Activated CD4-positive, alpha-beta memory T cell treated with anti-CD3 and anti-CD28 coated beads for 36 hours (primary cell): ENCODE data around the gene MAPK10. TPM values are rescaled to one million over a fixed set of nuclear protein-coding genes. Genes with fewer than 3 reads are reported as not detected.
"Not testable (repeated sequence)": the region's sequence is repeated elsewhere in the genome, so short reads cannot be mapped to it uniquely, and the experiment has no call there.

ENCODE experiments used
- CTCF ChIA-PET: fragments of 350-600 bp; sonication (Branson Sonifier 250); formaldehyde crosslinking; loops from one replicate; lab custom pipeline; 2021; ENCODE audit warnings: antibody characterized with exemption, inconsistent platforms; lab: Charles Lee
- POLR2A ChIA-PET: fragments of 350-600 bp; sonication (Branson Sonifier 250); formaldehyde crosslinking; loops from one replicate; lab custom pipeline; 2021; ENCODE audit warnings: antibody characterized with exemption; lab: Charles Lee
- DNase-seq: peaks from one replicate; pipeline ENCODE4 v3.0.0-alpha.2; 2020
- H3K27ac Mint-ChIP-seq: one replicate; pipeline ENCODE4 v1.8.0; 2021; ENCODE audit warnings: mixed read lengths
- H3K27me3 Mint-ChIP-seq: one replicate; pipeline ENCODE4 v1.8.0; 2021; ENCODE audit warnings: mixed read lengths
- H3K36me3 Mint-ChIP-seq: one replicate; pipeline ENCODE4 v1.8.0; 2021; ENCODE audit warnings: mixed read lengths
- H3K4me1 Mint-ChIP-seq: one replicate; pipeline ENCODE4 v1.8.0; 2021; ENCODE audit warnings: low read depth, mixed read lengths
- H3K4me3 Mint-ChIP-seq: one replicate; pipeline ENCODE4 v1.8.0; 2021; ENCODE audit warnings: mild to moderate bottlenecking, mixed read lengths
- H3K9me3 Mint-ChIP-seq: one replicate; pipeline ENCODE4 v1.8.0; 2021; ENCODE audit warnings: mixed read lengths
- intact Hi-C: fragments of 100-400 bp; cut with micrococcal nuclease; formaldehyde crosslinking; loops from one replicate; pipeline ENCODE4 v1.15.1; 2023
- total RNA-seq, 2 experiments: library from RNA; stranded (reverse); gene quantifications; one replicate each; pipeline ENCODE4 v1.2.3, GENCODE V29; 2021

MAPK10 gene
- total RNA-seq, 2 experiments from 2014 or later = not detected

DNA sequence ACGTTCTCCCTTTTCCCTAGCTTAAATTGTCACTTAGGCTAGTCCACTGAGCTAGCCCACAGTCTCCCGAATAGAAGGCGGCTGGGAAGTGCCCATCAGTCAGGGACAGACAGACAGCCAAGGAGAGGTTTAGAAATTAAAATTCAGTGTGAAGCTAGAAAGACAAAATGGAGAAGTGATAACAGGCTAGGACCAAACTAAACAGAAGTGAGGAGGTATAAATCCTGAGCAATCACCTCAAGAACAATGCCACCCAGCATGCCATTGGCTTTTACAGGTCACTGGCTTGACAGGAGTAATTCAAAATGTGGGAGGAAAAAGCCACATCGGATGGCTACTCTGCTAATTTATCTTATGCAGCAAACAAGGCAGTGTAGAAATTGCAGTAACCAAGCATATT lies 138.9 kb downstream of the MAPK10 start:
- no peak overlapping the region for H3K27ac Mint-ChIP-seq
- POLR2A ChIA-PET = no interaction called here
- H3K27me3 Mint-ChIP-seq = no peaks in the 10 kb centered on the region

GRCh38 chr4:86220121-86220520 lies 139.7 kb downstream of the MAPK10 start:
- no peak for DNase-seq
- ChIA-PET CTCF (no interaction called here), POLR2A (no interaction called here)
- H3K9me3 Mint-ChIP-seq = peaks cover 2% of the 10 kb centered on the region
- no peaks in the 10 kb centered on the region for H3K27me3 Mint-ChIP-seq
- no peaks in the 10 kb centered on the region for H3K36me3 Mint-ChIP-seq
- H3K4me3 Mint-ChIP-seq = no peak overlapping the region
- intact Hi-C loops = no loop called here
- H3K27ac Mint-ChIP-seq = no peak overlapping the region
- H3K4me1 Mint-ChIP-seq = no peaks in the 10 kb centered on the region

More for the DNA sequence above, 138.9 kb downstream of the MAPK10 start:
- H3K4me3 Mint-ChIP-seq = no peak overlapping the region
- intact Hi-C loops = no loop called here
- H3K4me1 Mint-ChIP-seq = no peaks in the 10 kb centered on the region
- H3K9me3 Mint-ChIP-seq = no peaks in the 10 kb centered on the region
- no peaks in the 10 kb centered on the region for H3K36me3 Mint-ChIP-seq
- CTCF ChIA-PET = no interaction called here
- no peak for DNase-seq

GRCh38 chr4:86218746-86219473 lies 140.9 kb downstream of the MAPK10 start:
- DNase-seq = no peak
- ChIA-PET POLR2A (no interaction called here), CTCF (no interaction called here)
- Mint-ChIP-seq H3K27me3 (no peaks in the 10 kb centered on the region), H3K4me3 (no peak overlapping the region), H3K36me3 (no peaks in the 10 kb centered on the region), H3K9me3 (peaks cover 9% of the 10 kb centered on the region), H3K4me1 (no peaks in the 10 kb centered on the region), H3K27ac (no peak overlapping the region)
- intact Hi-C loops = no loop called here

DNA sequence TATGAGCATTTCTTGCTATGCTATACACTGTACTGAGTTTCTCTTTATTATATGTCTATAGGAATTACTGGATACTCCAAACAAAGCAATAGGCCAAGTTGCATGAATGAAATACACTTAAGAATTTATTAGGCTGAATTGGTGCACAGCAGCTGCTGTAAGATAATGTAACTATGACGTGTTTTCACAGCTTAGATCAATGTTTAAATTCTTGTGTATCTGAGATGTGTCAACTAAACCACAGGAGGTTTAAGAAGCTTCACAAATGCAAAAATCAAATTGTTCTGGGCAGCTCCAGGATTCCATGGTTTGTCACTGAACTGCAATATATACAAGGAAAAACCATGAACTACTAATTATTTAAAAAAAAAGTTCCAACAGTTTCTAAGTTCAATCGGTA lies 156.7 kb downstream of the MAPK10 start:
- Mint-ChIP-seq H3K4me1 (no peaks in the 10 kb centered on the region), H3K36me3 (no peaks in the 10 kb centered on the region), H3K4me3 (no peak overlapping the region), H3K9me3 (no peaks in the 10 kb centered on the region), H3K27ac (no peak overlapping the region), H3K27me3 (no peaks in the 10 kb centered on the region)
- CTCF ChIA-PET = no interaction called here
- intact Hi-C loops = no loop called here
- POLR2A ChIA-PET = no interaction called here
- DNase-seq = no peak

GRCh38 chr4:86185659-86186058 lies 174.2 kb downstream of the MAPK10 start:
- Mint-ChIP-seq H3K27me3 (no peaks in the 10 kb centered on the region), H3K36me3 (no peaks in the 10 kb centered on the region), H3K4me1 (no peaks in the 10 kb centered on the region), H3K4me3 (no peak overlapping the region), H3K9me3 (peaks cover 31% of the 10 kb centered on the region), H3K27ac (no peak overlapping the region)
- POLR2A ChIA-PET = no interaction called here
- intact Hi-C loops = no loop called here
- DNase-seq = no peak
- CTCF ChIA-PET = no interaction called here

DNA sequence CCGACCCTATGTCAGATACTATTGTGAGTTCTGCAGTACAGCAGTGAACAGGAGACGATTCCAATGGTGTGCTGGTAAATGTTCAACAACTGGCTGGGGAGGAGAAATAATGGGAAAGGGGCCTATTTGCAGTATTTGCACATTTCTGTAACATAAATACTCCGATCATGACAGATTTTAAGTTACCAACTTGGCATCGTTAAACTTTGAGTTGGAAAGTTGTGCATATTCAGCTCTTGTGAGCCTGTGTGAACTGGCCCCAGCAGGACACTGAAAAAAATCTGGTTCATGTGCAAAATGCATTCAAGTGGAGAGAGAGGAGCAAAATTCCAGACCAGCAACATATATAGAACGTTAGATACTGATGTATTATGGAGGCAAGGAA lies 175.0 kb downstream of the MAPK10 start:
- no peak overlapping the region for H3K4me3 Mint-ChIP-seq
- ChIA-PET CTCF (no interaction called here), POLR2A (no interaction called here)
- H3K4me1 Mint-ChIP-seq = no peaks in the 10 kb centered on the region
- no peaks in the 10 kb centered on the region for H3K27me3 Mint-ChIP-seq
- H3K36me3 Mint-ChIP-seq = no peaks in the 10 kb centered on the region
- no peak overlapping the region for H3K27ac Mint-ChIP-seq
- no peak for DNase-seq
- intact Hi-C loops = no loop called here
- H3K9me3 Mint-ChIP-seq = peaks cover 31% of the 10 kb centered on the region

- CTCF ChIA-PET = no interaction called here
- no peaks in the 10 kb centered on the region for H3K4me1 Mint-ChIP-seq
Observed at GRCh38 chr4:86184216-86184900, 175.5 kb downstream of the MAPK10 start.

GRCh38 chr4:86181585-86181984 lies 178.3 kb downstream of the MAPK10 start:
- intact Hi-C loops = no loop called here
- H3K4me3 Mint-ChIP-seq = no peak overlapping the region
- peaks cover 14% of the 10 kb centered on the region for H3K9me3 Mint-ChIP-seq
- no peaks in the 10 kb centered on the region for H3K4me1 Mint-ChIP-seq
- no peak overlapping the region for H3K27ac Mint-ChIP-seq
- no peaks in the 10 kb centered on the region for H3K27me3 Mint-ChIP-seq
- ChIA-PET POLR2A (no interaction called here), CTCF (no interaction called here)
- H3K36me3 Mint-ChIP-seq = no peaks in the 10 kb centered on the region
- DNase-seq = no peak

More at GRCh38 chr4:86184216-86184900, 175.5 kb downstream of the MAPK10 start:
- intact Hi-C loops = no loop called here
- Mint-ChIP-seq H3K4me3 (no peak overlapping the region), H3K9me3 (peaks cover 26% of the 10 kb centered on the region), H3K27ac (no peak overlapping the region), H3K36me3 (no peaks in the 10 kb centered on the region), H3K27me3 (no peaks in the 10 kb centered on the region)
- no peak for DNase-seq
- POLR2A ChIA-PET = no interaction called here

DNA sequence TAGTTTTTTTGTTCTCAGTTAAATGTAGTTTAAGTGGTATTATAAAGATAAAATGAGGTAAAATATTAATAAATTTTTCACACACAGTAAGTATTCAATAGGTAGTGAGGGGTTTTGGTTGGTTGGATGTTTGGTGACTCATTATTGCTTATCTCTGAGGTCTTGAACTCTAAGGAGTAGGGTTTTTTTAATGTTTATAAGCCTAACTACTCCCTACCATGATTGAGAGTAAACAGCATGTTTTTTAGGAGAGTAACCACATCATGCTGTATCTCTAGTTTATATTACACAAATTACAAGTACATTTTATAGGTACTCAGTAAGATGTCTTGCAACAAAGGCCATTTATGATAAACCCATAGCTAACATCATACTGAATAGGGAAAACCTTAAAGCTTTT lies 181.6 kb downstream of the MAPK10 start:
- intact Hi-C loops = no loop called here
- peaks cover 11% of the 10 kb centered on the region for H3K9me3 Mint-ChIP-seq

DNA sequence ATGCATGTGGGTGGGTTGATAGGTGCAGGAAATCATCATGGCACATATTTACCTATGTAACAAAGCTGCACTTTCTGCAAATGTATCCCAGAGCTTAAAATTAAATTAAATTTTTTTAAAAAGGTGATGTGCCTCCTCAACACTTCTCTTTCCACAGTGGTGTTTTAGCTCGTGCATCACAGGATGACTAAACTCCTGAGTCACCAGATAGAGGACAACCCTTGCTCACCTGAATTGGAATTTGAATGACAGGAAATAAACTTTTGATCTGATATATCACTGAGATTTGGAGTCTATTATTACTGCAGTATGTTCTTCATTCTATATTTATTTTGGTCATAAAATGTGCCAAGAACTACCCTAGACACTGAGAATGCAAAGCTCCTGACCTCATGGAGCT lies 185.3 kb downstream of the MAPK10 start:
- peaks cover 8% of the 10 kb centered on the region for H3K9me3 Mint-ChIP-seq
- no peak for DNase-seq
- H3K27me3 Mint-ChIP-seq = no peaks in the 10 kb centered on the region
- H3K4me3 Mint-ChIP-seq = no peak overlapping the region
- H3K27ac Mint-ChIP-seq = no peak overlapping the region
- intact Hi-C loops = no loop called here
- CTCF ChIA-PET = no interaction called here
- POLR2A ChIA-PET = no interaction called here
- no peaks in the 10 kb centered on the region for H3K4me1 Mint-ChIP-seq
- no peaks in the 10 kb centered on the region for H3K36me3 Mint-ChIP-seq

More for the DNA sequence above, 181.6 kb downstream of the MAPK10 start:
- ChIA-PET CTCF (no interaction called here), POLR2A (no interaction called here)
- H3K27ac Mint-ChIP-seq = no peak overlapping the region
- no peaks in the 10 kb centered on the region for H3K27me3 Mint-ChIP-seq
- H3K4me1 Mint-ChIP-seq = no peaks in the 10 kb centered on the region
- H3K4me3 Mint-ChIP-seq = no peak overlapping the region
- no peak for DNase-seq
- H3K36me3 Mint-ChIP-seq = no peaks in the 10 kb centered on the region

DNA sequence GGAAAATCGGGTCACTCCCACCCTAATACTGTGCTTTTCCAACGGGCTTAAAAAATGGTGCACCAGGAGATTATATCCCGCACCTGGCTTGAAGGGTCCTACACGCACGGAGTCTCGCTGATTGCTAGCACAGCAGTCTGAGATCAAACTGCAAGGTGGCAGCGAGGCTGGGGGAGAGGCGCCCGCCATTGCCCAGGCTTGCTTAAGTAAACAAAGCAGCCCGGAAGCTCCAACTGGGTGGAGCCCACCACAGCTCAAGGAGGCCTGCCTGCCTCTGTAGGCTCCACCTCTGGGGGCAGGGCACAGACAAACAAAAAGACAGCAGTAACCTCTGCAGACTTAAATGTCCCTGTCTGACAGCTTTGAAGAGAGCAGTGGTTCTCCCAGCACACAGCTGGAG lies 191.5 kb downstream of the MAPK10 start:
- H3K4me1 Mint-ChIP-seq, H3K36me3 Mint-ChIP-seq, CTCF ChIA-PET, H3K4me3 Mint-ChIP-seq, H3K9me3 Mint-ChIP-seq, POLR2A ChIA-PET, H3K27me3 Mint-ChIP-seq, intact Hi-C loops, DNase-seq, H3K27ac Mint-ChIP-seq: not testable (repeated sequence)

- Mint-ChIP-seq H3K36me3 (no peaks in the 10 kb centered on the region), H3K4me3 (no peak overlapping the region), H3K27me3 (no peaks in the 10 kb centered on the region), H3K27ac (no peak overlapping the region), H3K4me1 (no peaks in the 10 kb centered on the region), H3K9me3 (no peaks in the 10 kb centered on the region)
- ChIA-PET POLR2A (no interaction called here), CTCF (no interaction called here)
- DNase-seq = no peak
- intact Hi-C loops = no loop called here
Observed at GRCh38 chr4:86160426-86160825, 199.4 kb downstream of the MAPK10 start.

DNA sequence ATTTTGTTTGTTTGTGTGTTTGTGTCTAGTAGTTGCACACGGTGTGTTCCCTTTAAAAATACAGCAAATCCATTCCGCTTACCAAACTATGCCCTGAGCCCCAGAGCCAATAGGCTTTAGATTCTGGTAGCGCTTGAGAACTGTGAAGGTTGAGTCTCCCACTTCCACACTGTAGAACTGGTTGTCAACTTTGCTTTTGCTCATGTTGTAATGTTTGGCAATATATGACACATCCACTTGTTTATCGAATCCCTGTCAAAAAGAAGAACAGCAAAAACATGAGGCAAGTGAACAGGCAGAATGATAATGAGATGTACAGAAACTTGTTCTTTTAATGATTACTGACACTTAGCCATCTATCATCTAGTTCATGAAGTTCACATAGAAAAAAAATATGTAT lies 200.6 kb downstream of the MAPK10 start:
- Mint-ChIP-seq H3K4me3 (no peak overlapping the region), H3K36me3 (no peaks in the 10 kb centered on the region), H3K27ac (no peak overlapping the region), H3K4me1 (no peaks in the 10 kb centered on the region), H3K27me3 (no peaks in the 10 kb centered on the region), H3K9me3 (no peaks in the 10 kb centered on the region)
- ChIA-PET POLR2A (no interaction called here), CTCF (no interaction called here)
- no peak for DNase-seq
- intact Hi-C loops = no loop called here
